GM21737 (cell line): ENCODE measurements around the gene SDSL.

Source experiments
- ATAC-seq: cut with Tn5 transposase; IDR thresholded peaks from one replicate; pipeline ENCODE4 v1.9.1; 2021; ENCODE audit warnings: mild to moderate bottlenecking, moderate library complexity; ENCODE audit not compliant: unreplicated experiment

Gene SDSL, protein sequence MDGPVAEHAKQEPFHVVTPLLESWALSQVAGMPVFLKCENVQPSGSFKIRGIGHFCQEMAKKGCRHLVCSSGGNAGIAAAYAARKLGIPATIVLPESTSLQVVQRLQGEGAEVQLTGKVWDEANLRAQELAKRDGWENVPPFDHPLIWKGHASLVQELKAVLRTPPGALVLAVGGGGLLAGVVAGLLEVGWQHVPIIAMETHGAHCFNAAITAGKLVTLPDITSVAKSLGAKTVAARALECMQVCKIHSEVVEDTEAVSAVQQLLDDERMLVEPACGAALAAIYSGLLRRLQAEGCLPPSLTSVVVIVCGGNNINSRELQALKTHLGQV

DNA sequence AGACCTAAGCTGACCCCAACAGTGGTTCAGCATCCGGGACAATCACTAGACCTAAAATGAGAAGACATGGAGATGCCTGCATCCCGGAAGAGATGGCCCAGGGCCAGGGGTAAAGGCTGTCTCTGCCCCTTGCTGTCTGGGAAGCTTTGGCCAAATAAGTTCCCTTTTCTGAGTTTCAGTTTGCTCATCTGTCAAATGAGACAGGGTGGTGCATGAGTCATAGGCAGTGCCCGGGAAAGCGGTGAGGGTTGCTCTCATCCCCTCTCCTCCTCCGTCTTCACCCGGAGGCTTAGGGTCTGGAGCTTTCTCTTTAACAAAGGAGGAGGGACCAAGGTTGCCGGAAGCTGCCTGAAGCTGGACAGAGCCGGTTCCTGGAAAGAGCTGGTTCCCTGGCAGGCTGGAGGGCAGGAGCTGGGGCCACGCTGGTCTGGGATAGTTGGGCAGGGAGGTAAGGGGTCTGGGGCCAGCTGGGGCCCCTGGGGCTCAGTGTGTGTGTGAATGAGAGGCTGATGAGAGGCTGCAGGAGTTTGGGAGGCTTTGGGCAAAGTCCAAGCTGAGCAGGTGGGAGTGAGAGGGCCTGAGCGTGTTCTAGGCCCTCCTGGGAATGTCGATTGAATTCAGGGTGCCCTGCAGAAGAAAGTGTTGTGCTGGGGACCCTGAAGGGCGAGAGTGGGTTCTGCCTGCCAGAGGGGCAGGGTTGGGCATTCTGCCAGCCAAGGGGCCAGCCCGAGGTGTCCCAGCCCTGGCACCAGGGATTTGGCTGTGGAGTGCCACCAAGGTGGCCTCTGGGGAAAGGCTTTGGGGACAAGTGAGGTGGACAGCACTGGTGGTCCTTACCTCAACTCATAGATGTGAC is at the start of gene SDSL:
SDSL (plus strand) TSS at position 351 of the 856 bp plus-strand sequence. CDS start 5,603 bp downstream, outside the sequence.
- ATAC-seq, result peak; percentile 88

DNA sequence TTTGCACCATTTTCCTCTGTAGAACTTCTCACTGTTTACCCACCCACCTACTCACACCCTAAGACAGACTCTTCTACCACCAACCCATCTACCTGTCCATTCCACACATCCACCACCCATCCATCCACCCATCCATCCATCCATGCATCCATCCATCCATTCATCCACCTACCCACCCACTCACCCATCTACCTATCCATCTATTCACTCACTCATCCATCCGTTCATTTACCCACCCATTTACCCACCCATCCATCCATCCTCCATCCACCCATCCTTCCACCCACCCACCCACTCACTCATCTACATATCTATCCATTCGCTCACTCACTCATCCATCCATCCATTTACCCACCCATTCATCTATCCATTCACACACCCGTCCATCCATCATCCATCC is 48.7 kb upstream of the SDSL start:
- no peak for ATAC-seq

DNA sequence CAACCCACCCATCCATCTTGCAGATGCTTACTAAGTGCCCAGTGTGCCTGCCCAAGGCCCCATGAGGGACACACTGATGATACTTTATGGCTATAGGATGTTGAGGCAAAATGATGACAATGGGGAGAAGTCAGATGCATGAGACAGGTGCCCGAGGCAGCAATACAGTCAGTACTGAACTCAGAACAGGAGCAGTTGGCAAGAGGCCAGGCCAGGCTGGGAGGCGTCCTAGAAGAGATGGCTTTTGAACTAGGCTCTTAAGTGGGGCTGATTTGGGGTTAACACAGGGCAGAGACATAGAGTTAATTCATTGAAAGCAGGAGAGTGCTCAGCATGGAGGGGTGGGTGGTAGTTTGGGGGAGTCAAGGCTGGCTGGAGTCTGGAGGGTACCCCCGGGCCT is 48.2 kb upstream of the SDSL start:
- ATAC-seq, result no peak

DNA sequence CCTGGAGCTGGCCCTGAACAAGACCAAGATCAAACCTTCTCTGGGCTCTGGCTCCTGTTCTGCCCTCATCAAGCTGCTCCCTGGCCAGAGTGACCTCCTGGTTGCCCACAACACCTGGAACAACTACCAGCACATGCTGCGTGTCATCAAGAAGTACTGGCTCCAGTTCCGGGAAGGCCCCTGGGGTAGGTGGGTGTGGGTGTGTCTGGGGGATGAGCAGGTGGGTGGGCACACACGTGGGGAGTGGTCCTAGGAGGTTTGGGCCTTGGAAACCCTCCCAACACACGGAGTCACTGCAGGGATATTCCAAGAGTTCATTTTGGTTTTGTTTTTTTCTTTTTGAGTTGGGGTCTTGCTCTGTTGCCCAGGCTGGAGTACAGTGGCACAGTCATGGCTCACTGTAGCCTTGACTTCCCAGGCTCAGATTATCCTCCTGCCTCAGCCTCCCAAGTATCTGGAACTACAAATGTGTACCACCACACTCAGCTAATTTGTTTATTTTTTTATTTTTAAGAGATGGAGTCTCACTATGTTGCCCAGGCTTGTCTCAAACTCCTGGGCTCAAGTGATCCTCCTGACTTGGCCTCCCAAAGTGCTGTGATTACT is 47.3 kb upstream of the SDSL start:
- ATAC-seq, result no peak

DNA sequence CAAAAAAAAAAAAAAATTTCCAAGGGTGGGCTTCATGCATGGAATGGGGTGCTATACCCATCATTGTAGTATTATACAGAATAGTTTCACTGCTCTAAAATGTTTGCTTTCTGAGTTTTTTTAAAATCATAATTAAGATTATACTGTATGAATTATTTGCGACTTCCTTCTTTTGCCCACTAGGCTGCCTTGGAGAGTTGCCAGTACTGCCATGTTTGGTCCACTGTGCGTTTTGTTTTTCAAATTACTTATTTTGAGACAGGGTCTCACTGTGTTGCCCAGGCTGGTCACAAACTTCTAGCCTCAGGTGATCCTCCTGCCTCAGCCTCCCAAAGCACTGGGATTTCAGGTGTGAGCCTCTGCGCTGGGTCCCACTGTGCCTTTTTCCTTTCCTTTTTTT is 43.9 kb upstream of the SDSL start:
- no peak for ATAC-seq

DNA sequence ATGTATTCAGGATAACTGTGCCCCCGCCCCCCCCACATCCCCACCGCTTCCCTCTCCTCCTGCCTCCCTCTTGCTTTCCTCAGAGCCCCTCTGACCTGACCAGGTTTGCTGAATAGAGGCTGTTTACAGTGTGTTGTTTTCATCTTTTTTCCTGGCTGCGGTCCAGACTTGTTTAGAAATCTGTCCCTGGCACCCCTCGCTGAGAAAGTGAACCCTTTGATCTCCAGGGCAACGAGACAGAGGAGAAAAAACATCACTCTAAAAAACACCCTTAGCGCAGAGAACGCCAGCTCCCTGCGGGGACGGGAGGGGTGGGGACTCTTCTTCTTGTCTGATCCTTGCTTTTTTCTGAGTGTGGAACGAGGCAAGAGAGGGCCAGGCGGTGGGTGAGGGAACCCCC is 41.0 kb upstream of the SDSL start:
- no peak for ATAC-seq

DNA sequence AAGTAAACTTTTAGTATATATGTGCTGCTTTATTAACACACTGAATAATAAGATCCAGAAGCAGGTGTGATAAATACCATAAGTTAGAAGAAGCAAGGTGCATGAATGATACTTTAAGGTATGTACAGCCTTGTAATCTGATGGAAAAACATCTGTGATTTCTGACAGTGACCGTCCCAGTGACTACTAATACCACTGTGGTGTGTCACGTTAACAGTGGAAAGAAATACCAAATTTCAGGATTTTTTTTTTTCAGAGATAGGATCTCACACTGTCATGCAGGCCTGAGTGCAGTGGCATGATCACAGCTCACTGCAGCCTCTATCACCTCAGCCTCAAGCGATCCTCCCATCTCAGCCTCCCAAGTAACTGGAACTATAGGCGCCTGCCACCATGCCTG is 40.0 kb upstream of the SDSL start:
- ATAC-seq, result no peak

DNA sequence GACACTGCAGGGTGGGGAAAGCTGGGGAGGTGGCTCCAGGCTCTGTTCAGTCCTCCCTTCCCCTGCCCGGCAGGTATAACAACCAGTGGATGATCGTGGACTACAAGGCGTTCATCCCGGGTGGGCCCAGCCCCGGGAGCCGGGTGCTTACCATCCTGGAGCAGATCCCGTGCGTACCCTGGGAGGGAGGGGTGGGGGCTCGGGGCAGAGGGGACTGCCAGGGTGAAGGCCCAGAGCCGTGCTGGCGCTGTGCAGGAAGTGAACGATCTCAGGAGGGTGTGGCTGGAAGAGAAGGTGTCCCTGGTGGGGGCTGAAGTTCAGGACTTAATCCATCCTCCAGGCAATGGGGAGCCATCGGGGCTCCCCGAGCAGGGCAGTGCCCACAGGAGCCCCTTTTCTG is 37.4 kb upstream of the SDSL start:
- no peak for ATAC-seq

DNA sequence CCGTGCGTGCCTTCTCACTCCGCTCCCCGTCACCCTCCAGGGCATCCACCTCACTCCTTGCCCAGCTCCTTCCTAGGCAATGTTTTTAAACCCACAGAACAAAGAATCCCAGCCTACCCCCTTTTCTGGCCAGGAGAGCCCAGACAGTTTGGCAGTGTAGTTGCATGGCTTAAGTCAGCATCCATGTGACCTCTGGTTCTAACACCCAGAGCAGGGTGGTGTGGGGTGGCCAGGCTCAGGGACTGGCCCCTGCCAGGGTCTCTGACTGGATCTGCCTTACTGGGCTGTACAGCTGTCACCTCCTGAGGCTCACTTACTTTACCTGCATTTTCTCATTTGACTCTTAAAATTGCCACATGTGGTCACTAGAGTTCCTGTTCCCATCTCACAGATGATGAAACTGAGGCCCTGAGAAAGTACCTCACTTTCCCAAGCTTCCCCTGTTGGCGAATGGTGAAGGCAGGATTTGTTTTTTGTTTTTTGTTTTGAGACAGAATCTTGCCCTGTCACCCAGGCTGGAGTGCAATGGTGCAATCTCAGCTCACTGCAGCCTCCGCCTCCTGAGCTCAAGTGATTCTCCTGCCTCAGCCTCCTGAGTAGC is 36.8 kb upstream of the SDSL start:
- no peak for ATAC-seq

DNA sequence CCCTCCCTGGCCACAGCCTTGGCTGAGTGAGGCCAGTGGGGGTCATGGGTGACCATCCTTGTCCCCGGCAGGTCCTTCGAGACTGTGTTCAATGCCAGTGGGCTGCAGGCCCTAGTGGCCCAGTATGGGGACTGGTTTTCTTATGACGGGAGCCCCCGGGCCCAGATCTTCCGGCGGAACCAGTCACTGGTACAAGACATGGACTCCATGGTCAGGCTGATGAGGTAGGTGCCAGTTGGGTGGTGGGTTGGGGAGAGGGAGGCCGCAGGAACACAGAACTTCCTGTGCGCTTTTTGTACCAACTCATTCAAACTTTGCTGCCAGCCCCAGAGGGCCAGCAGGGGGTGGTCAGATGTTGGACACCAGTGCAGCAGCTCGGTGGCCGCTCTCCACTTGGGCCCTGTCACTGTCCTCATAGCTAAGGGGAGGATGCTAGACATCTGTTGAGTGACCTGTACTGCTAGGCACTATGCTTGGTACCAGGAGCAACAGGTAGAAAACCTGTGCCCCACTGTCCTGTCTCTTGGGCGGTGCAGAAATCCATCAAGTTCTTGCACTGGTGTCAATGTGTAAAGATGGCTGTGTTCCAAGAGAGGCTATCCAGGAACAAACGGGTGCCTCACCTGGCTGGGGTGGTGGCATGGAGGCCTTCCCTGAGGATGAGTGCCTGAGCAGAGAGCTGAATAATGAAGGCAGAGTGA is 35.2 kb upstream of the SDSL start:
- no peak for ATAC-seq

DNA sequence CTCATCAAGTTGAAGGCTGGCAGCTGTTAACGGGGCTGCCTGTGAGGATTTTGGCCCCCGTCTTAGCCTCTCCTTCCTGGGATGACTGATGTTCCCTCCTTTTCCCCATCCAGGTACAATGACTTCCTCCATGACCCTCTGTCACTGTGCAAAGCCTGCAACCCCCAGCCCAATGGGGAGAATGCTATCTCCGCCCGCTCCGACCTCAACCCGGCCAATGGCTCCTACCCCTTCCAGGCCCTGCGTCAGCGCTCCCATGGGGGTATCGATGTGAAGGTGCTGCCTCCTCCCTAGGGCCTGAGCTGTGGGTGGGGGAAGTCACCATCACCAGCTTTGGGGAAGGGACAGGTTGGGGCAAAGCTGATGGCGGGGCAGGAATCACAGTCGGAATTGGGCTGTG is 34.5 kb upstream of the SDSL start:
- no peak for ATAC-seq

DNA sequence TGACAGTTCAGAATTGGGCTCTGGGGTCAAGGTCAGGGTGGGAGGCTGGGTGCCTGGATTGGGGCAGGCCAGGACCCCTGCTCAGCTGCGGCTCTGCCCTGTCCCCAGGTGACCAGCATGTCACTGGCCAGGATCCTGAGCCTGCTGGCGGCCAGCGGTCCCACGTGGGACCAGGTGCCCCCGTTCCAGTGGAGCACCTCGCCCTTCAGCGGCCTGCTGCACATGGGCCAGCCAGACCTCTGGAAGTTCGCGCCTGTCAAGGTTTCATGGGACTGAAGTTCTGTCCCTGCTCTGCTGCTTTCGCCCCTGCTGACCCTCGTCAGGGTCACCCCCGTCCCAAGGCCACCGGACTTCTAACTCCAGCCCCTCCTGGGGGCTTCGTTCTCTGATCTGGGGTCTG is 33.8 kb upstream of the SDSL start:
- ATAC-seq, result no peak

DNA sequence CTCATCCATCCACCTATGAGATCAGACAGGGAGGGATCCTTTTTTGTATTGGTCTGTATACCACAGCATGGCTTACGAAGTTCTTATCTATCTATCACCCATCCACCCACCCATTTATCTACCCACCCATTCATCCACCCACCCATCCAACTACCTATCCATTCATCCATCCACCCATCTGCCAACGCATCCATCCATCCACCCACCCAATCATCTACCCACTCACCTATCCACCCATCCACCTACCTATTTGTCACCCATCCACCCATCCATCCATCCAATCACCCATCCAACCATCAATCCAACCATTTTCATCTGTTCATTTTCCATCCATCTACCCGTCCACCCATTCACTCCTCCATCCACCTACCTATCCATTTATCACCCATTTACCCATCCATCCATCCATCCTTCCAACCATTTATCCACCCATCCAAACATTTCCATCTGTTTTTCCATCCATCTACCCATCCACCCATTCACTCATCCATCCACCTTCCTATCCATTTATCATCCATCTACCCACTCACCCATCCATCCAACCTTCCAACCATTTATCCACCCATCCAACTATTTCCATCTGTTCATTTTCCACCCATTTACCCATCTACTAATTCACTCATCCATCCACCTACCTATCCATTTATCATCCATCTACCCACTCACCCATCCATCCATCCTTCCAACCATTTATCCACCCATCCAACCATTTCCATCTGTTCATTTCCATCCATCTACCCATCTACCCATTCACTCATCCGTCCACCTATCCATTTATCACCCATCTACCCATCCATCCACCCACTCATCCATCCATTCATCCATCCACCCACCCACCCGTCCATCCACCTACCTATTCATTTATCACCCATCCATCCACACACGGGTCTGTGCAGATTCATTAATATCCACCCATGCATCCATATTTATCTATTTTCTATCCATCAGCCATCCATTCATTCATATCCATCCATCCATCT is 31.8 kb upstream of the SDSL start:
- ATAC-seq, result no peak

DNA sequence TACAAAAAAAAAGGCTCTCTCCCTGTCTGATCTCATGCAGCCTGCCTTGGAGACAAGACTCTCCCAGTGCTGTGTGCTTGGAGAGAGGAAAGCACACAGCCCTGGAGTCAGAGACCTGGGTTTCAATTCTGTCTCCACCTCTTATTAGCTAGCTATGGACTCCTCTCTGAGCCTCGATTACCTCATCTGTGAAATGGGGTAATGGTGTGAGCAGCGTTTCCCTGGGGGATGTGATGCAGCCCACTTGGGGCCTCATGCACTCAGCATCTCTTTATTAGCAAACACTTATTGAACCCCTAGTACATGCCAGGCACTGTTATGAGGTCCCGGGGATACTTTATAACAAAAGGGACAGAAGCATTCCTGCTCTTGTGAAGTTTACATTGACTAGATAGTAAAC is 31.0 kb upstream of the SDSL start:
- ATAC-seq, result no peak

DNA sequence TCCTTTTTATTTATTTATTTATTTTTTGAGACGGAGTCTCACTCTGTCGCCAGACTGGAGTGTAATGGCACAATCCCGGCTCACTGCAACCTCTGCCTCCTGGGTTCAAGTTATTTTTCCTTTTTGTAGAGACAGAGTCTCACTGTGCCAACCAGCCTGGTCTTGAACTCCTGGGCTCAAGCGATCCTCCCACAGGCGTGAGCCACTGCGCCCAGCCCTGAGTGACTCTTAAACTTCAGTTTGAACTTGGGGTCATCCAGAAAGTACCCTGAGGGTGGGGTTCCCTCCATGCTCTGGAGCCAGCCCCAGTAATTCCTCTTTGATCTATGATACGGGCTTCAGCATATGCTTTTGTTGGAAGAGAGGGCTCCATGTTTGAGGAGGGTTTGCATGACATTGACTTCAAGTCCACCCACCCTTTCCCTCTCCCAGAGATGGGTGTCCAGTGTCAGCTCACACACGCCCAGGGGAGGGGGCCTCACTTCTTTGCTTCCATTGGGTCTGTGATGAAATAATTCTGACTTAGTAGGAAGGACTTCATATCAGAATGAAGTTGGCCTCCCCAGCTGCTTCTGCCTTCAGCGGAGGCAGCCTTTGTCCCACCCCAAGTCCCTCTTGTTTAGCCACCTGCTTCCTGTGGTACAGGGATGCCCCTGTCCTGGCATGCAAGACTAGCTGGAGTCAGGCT is 30.4 kb upstream of the SDSL start:
- no peak for ATAC-seq

DNA sequence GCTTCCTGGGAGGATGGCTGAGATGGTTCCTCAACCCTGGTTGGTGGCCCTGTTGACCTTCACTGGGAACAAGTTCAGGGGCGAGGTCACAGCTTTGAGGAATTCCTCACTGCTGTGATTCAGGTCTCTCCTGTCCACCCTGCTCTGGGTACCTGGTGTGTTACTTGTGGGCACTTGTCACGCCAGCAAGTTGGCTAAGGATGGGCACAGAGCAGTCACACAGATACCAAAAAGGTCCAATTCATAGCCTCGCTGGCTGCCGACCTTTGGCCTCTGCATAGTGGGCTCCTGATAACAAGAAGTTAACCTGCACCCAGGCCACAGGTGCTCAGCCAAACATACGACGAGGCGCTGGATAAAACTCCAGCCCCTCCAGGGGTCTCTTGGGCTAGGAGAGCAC is 29.7 kb upstream of the SDSL start:
- no peak for ATAC-seq

DNA sequence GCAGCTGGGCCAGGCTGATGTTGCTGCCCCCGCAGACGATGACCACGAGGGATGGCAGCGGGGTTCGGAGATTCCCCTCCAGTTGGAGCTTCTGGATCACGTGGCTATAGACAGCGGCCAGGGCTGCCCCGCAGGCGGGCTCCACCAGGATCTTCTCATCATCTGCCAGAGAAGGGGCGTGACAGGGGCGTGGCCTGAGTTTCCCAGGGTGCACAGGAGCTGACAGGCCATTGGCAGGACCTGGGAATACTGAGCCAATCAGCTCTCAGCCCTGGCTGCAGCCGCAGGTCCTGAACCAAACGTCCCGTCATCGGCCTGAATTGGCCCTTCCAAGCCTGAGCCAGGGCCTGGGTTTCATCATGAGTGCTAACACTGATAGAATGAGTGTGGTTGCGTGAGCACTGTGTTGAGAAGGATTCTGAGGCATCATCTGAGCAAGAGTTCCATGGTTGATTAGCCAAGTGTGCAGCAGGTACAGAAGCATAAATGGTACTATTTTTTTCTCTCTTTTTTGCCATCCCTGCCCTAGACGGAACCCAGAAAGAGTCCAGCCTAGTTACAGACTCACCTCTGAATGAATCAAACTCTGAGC is 29.1 kb upstream of the SDSL start:
- no peak for ATAC-seq

DNA sequence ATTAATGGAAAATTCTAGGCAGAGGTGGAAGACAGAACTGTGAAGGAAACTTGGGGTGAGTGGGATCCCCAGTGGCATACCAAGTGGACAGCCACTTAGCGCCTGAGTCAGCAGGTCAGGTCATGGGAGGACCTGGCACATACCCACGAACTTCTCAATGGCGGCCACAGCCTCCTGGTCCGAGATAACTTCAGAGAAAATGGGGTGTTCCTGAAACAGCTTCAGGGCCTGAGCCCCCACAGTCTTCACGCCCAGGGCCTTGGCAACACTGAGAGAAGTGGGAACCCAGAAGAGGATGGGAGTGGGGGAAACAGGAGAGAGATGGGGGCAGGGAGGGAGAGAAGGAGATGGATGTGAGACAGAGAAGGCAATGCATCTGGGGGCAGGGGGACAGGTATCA is 28.4 kb upstream of the SDSL start:
- ATAC-seq, result no peak

DNA sequence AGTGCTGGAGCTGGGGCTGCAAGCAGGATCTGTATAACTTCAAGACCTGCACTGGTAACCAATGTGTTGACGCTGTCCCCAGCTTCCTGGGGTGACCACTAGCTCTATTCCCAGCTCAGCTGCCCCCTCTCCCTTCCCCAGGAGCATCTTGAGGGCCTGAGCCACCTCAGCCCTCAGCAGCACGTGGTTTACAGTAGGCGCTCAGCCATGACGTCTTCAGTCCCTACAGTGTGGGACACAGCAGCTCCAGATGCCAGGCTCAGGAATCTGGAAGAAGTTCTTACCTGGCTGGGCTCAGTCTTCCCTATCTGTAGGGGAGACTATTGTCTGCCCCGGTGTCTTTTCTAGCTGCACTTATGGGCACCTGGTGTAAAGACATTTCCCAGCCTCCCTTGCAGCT is 27.1 kb upstream of the SDSL start:
- no peak for ATAC-seq
